Thyroid gland (tissue), 4 donors: ENCODE measurements around the gene LGALS8. TPM values are rescaled to one million over a fixed set of nuclear protein-coding genes. Genes with fewer than 3 reads are reported as not detected.
"Not testable (repeated sequence)": the region's sequence is repeated elsewhere in the genome, so short reads cannot be mapped to it uniquely, and the experiment has no call there.

ENCODE experiments used
- DNase-seq, 2 donors: peaks; one replicate each; pipeline ENCODE4 v3.0.0-alpha.2; 2019
- H3K27ac ChIP-seq, 3 donors: fragments of 200-600 bp; sonication (generic); 1 replicate in 2 of 3; 2 replicates in 1 of 3; pipeline ENCODE4 v1.5.1; 2016 to 2019; ENCODE audit warnings: mild to moderate bottlenecking in 1 of 3, moderate library complexity in 1 of 3
- H3K27me3 ChIP-seq: fragments of 200-600 bp; sonication (generic); one replicate; pipeline ENCODE4 v1.5.1; 2019
- H3K36me3 ChIP-seq, 2 donors: fragments of 200-600 bp; sonication (generic); one replicate each; pipeline ENCODE4 v1.5.1; 2016 to 2019
- H3K4me1 ChIP-seq, 2 donors: fragments of 200-600 bp; sonication (generic); one replicate each; pipeline ENCODE4 v1.5.1; 2017 to 2019
- H3K4me3 ChIP-seq, 3 donors: fragments of 200-600 bp; sonication (generic); replicated peaks in 1 of 3; 1 replicate in 2 of 3; 2 replicates in 1 of 3; pipeline ENCODE4 v1.5.1; 2016; ENCODE audit warnings: mild to moderate bottlenecking in 1 of 3
- H3K9me3 ChIP-seq: fragments of 200-600 bp; sonication (generic); one replicate; pipeline ENCODE4 v1.5.1; 2017
- CTCF ChIP-seq, 6 experiments: fragments of 200-600 bp in 3 of 6; fragments of 450-650 bp in 3 of 6; sonication (generic) in 3 of 6; IDR thresholded peaks; one replicate each; pipeline ENCODE4 v1.5.1; 2016 to 2019; ENCODE audit warnings: antibody characterized with exemption in 6 of 6, mild to moderate bottlenecking in 2 of 6, inconsistent platforms in 1 of 6, moderate library complexity in 1 of 6
- POLR2A ChIP-seq, 2 donors: fragments of 450-650 bp; IDR thresholded peaks; one replicate each; pipeline ENCODE4 v1.6.1; 2017; ENCODE audit warnings: antibody characterized with exemption in 2 of 2, mild to moderate bottlenecking in 2 of 2, moderate library complexity in 1 of 2
- WGBS, 2 donors: methylation state at CpG; one replicate each; pipeline ENCODE4 v1.1.5; 2017; 5-methylcytosine and 5-hydroxymethylcytosine counted together
- intact Hi-C: fragments of 100-400 bp; cut with DNase I; formaldehyde crosslinking; loops from one replicate; pipeline ENCODE4 v1.15.1; 2023
- total RNA-seq, 4 donors: library from RNA; depleted of rRNA; stranded (reverse); fragments of >200 nt; gene quantifications; one replicate each; pipeline ENCODE4 v1.2.3, GENCODE V29; 2016

LGALS8 gene
- total RNA-seq, 4 donors from 2014 or later, result 61.8 to 94.2 (median 79.2) TPM

DNA sequence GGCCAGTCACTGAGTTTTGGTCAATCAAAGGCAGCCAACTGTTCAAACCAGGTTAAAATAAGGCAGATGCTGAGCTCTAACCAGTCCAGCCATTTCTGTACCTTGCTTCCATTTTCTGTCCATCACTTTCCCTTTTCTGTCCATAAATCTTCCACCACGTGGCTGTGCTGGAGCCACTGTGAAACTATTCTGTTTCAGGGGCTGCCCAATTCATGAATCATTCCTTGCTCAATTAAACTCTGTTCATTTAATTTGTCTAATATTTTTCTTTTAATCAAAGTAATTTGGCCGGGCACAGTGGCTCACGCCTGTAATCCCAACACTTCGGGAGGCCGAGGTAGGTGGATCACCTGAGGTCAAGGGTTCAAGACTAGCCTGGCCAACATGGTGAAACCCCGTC is 22.7 kb upstream of the LGALS8 start:
- Histone ChIP-seq H3K4me3 (no peak overlapping the region), H3K4me1 (peaks cover 7 to 8% of the 10 kb centered on the region in 2 donors), H3K36me3 (no peaks in the 10 kb centered on the region), H3K27ac (no peak overlapping the region), H3K9me3 (no peaks in the 10 kb centered on the region), H3K27me3 (no peaks in the 10 kb centered on the region)
- intact Hi-C loops, result no loop called here
- WGBS, 2 donors, result 94% methylated on average over 6 of the region's 6 CpGs
- DNase-seq, result no peak
- TF ChIP-seq POLR2A (IDR thresholded peaks at IDR 0.05) (no peak), CTCF (IDR thresholded peaks at IDR 0.05) (no peak)

GRCh38 chr1:236502579-236502971 is 21.2 kb upstream of the LGALS8 start:
- peaks cover 7 to 8% of the 10 kb centered on the region in 2 donors for H3K4me1 ChIP-seq
- DNase-seq, result no peak
- no peaks in the 10 kb centered on the region for H3K27me3 ChIP-seq
- TF ChIP-seq CTCF (IDR thresholded peaks at IDR 0.05), result no peak
- no peak for TF ChIP-seq POLR2A (IDR thresholded peaks at IDR 0.05)
- WGBS, 2 donors, result 34 to 47% methylated on average over 2 of the region's 2 CpGs
- H3K36me3 ChIP-seq, result no peaks in the 10 kb centered on the region
- intact Hi-C loops, result no loop called here
- H3K9me3 ChIP-seq, result no peaks in the 10 kb centered on the region
- no peak overlapping the region for H3K4me3 ChIP-seq
- H3K27ac ChIP-seq, result peak overlapping the region in 1 of 3 donors; percentile 47

DNA sequence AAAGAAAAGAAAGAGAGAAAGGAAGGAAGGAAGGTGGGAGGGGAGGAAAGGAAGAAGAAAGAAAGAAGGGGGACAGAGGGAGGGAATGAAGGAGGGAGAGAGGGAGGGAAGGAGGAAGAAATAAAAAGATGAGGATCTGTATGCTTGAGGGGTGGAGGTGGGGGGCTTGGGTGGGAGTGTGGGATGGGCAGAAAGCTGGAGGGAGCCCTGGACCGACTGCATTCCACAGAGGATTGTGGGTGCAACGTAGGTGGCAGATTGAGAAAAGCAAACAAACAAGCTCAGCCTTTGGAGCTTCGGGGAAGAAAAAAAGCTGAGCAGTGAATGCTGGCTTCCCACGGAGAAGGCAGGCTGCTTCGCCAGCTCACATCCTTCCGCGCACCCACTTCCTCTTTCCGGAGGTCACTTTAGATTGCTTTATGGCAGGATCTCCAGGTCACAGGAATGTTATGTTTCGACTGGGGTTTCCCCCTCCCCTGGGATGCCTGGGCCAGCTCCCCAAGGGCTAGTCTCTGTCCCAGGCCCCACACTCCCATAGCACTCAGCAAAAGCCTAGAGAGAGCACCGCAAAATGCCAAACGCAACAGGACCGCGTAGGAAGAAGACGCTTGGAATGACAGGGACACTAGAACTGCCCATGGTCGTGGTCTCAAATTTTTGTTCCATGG is 20.7 kb upstream of the LGALS8 start:
- 15 to 16% methylated on average over 15 of the region's 15 CpGs for WGBS, 2 donors
- Histone ChIP-seq H3K27ac (peak overlapping the region in 2 of 3 donors; percentile 47 to 73), H3K4me1 (peaks cover 7 to 8% of the 10 kb centered on the region in 2 donors), H3K27me3 (no peaks in the 10 kb centered on the region), H3K9me3 (no peaks in the 10 kb centered on the region), H3K36me3 (no peaks in the 10 kb centered on the region), H3K4me3 (peak overlapping the region in 1 of 3 donors; percentile 2)
- DNase-seq, result peak; percentile 32 to 35
- intact Hi-C loops, result no loop called here
- TF ChIP-seq CTCF (IDR thresholded peaks at IDR 0.05) (no peak), POLR2A (IDR thresholded peaks at IDR 0.05) (no peak)

DNA sequence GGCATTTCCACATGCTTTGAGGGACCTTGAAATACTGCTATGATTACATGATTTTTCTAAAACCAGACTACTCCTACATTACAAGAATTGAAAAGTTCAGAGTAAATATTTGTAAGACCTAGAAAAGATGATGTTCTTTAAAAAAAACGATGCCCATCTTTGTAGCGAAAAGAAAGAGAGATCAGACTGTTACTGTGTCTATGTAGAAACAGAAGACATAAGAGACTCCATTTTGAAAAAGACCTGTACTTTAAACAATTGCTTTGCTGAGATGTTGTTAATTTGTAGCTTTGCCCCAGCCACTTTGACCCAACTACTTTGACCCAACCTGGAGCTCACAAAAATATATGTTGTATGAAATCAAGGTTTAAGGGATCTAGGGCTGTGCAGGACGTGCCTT is 19.4 kb upstream of the LGALS8 start:
- H3K4me1 ChIP-seq, H3K9me3 ChIP-seq, DNase-seq, intact Hi-C loops, H3K36me3 ChIP-seq, H3K27ac ChIP-seq, H3K27me3 ChIP-seq, H3K4me3 ChIP-seq: not testable (repeated sequence)
- WGBS, 2 donors, result 85 to 91% methylated on average over 3 of the region's 3 CpGs

DNA sequence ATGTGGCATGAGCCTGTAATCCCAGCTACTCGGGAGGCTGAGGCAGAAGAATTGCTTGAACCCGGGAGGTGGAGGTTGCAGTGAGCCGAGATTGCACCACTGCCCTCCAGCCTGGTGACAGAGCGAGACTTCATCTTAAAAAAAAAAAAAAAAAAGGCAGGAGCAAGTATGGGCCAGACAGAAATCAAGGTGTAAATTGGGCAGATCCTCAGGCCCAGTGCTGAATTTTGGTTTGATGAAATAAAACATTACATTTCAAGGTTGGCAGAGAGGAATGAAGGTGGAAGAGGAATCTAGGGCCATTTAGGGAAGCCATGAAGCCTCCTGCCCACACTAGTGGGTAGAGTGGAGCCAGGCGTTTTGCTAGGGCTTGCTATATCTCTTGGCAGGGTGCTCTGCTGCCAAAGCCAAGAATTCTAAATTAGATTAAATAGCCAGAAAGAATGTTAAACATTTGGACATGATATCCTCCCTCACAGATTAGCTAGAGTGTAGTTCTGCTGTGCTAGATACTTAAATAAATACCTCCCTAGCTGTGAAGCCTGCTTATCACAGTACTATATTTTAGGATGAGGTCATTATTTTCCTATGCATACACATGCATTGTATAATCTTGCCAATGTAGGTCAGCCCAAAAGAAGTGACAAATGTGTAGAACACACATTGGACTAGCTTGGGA is 16.6 kb upstream of the LGALS8 start:
- intact Hi-C loops, result no loop called here
- TF ChIP-seq CTCF (IDR thresholded peaks at IDR 0.05) (no peak), POLR2A (IDR thresholded peaks at IDR 0.05) (no peak)
- peaks cover 7 to 8% of the 10 kb centered on the region in 2 donors for H3K4me1 ChIP-seq
- no peaks in the 10 kb centered on the region for H3K27me3 ChIP-seq
- no peak overlapping the region for H3K4me3 ChIP-seq
- H3K9me3 ChIP-seq, result no peaks in the 10 kb centered on the region
- no peaks in the 10 kb centered on the region for H3K36me3 ChIP-seq
- H3K27ac ChIP-seq, result peak overlapping the region in 1 of 3 donors; percentile 37
- WGBS, 2 donors, result 80 to 83% methylated on average over 5 of the region's 5 CpGs
- DNase-seq, result no peak
